Panc1 (cell line): ENCODE measurements around the gene ENPP1.

Experiments used
- TCF7L2 ChIP-seq: IDR thresholded peaks from 2 replicates; pipeline ENCODE4 v1.6.1; 2011; ENCODE audit warnings: mild to moderate bottlenecking, low read depth, low read length, inconsistent platforms
- TF ChIP-seq, protein P1 (sequence below): fragments of 450-650 bp; IDR thresholded peaks from 2 replicates; pipeline ENCODE4 v1.5.1; 2017; ENCODE audit warnings: mild to moderate bottlenecking
- TF ChIP-seq, protein P2 (sequence below), 2 experiments: IDR thresholded peaks; 2 replicates each; pipeline ENCODE4 v1.6.1; 2011 to 2012; ENCODE audit warnings: low read depth in 2 of 2, control low read depth in 1 of 2, low read length in 1 of 2, mild to moderate bottlenecking in 1 of 2, moderate library complexity in 1 of 2; ENCODE audit not compliant: insufficient read depth in 1 of 2

DNA sequence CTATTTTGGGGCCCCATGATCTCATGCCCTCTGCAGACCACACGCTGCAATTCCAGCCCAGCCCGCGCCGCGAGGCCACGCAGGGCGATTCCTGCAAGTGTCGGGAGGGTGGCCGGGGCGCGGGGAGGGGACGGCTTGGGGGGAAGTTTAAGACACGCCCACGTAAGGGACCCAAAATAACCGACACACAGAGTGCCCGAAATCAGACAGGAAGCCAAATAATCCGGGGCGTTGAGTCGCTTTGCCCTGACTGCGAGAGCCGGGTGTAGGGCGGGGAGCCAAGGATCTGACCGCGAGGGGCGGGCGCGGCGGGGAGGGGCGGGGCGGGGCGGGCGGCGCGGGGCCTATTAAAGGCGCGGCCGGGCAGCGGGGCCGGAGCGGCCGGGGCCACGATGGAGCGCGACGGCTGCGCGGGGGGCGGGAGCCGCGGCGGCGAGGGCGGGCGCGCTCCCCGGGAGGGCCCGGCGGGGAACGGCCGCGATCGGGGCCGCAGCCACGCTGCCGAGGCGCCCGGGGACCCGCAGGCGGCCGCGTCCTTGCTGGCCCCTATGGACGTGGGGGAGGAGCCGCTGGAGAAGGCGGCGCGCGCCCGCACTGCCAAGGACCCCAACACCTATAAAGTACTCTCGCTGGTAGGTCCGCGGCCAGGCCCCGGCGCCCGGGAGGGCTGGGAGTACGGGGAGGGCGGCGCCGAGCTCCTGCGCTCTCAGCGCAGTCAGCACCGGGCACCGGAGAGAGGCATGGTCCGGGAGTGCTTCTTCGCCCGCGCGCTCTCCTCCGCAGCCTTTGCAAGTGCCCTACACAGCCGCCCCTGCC, at the start of gene ENPP1:
- TF ChIP-seq, protein P1, sequence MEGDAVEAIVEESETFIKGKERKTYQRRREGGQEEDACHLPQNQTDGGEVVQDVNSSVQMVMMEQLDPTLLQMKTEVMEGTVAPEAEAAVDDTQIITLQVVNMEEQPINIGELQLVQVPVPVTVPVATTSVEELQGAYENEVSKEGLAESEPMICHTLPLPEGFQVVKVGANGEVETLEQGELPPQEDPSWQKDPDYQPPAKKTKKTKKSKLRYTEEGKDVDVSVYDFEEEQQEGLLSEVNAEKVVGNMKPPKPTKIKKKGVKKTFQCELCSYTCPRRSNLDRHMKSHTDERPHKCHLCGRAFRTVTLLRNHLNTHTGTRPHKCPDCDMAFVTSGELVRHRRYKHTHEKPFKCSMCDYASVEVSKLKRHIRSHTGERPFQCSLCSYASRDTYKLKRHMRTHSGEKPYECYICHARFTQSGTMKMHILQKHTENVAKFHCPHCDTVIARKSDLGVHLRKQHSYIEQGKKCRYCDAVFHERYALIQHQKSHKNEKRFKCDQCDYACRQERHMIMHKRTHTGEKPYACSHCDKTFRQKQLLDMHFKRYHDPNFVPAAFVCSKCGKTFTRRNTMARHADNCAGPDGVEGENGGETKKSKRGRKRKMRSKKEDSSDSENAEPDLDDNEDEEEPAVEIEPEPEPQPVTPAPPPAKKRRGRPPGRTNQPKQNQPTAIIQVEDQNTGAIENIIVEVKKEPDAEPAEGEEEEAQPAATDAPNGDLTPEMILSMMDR = no peak
- TF ChIP-seq, protein P2, sequence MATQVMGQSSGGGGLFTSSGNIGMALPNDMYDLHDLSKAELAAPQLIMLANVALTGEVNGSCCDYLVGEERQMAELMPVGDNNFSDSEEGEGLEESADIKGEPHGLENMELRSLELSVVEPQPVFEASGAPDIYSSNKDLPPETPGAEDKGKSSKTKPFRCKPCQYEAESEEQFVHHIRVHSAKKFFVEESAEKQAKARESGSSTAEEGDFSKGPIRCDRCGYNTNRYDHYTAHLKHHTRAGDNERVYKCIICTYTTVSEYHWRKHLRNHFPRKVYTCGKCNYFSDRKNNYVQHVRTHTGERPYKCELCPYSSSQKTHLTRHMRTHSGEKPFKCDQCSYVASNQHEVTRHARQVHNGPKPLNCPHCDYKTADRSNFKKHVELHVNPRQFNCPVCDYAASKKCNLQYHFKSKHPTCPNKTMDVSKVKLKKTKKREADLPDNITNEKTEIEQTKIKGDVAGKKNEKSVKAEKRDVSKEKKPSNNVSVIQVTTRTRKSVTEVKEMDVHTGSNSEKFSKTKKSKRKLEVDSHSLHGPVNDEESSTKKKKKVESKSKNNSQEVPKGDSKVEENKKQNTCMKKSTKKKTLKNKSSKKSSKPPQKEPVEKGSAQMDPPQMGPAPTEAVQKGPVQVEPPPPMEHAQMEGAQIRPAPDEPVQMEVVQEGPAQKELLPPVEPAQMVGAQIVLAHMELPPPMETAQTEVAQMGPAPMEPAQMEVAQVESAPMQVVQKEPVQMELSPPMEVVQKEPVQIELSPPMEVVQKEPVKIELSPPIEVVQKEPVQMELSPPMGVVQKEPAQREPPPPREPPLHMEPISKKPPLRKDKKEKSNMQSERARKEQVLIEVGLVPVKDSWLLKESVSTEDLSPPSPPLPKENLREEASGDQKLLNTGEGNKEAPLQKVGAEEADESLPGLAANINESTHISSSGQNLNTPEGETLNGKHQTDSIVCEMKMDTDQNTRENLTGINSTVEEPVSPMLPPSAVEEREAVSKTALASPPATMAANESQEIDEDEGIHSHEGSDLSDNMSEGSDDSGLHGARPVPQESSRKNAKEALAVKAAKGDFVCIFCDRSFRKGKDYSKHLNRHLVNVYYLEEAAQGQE (IDR thresholded peaks at IDR 0.05; ENCODE audit: insufficient read depth in 1 of 2, low read depth in 2 of 2, low read length in 1 of 2) = 0 out of 4 replicates have a peak, but pooled peaks of 1 of the 2 experiments have one; percentile 29
- TF ChIP-seq TCF7L2 = no peak
